AG10803 (cell line): ENCODE results near the gene CDH22.

Source experiments
- DNase-seq: peaks from one replicate; pipeline ENCODE4 v3.0.0; 2010; ENCODE audit warnings: low read depth
- H3K4me3 ChIP-seq: 2 replicates; pipeline ENCODE4 v1.5.1; 2011; ENCODE audit warnings: mild to moderate bottlenecking, low read length, control low read depth
- TF ChIP-seq, protein P1 (sequence below): conservative IDR thresholded peaks from 2 replicates; pipeline ENCODE4 v1.5.1; 2011; ENCODE audit warnings: mild to moderate bottlenecking, low read length, control low read depth, inconsistent platforms

Gene CDH22

DNA sequence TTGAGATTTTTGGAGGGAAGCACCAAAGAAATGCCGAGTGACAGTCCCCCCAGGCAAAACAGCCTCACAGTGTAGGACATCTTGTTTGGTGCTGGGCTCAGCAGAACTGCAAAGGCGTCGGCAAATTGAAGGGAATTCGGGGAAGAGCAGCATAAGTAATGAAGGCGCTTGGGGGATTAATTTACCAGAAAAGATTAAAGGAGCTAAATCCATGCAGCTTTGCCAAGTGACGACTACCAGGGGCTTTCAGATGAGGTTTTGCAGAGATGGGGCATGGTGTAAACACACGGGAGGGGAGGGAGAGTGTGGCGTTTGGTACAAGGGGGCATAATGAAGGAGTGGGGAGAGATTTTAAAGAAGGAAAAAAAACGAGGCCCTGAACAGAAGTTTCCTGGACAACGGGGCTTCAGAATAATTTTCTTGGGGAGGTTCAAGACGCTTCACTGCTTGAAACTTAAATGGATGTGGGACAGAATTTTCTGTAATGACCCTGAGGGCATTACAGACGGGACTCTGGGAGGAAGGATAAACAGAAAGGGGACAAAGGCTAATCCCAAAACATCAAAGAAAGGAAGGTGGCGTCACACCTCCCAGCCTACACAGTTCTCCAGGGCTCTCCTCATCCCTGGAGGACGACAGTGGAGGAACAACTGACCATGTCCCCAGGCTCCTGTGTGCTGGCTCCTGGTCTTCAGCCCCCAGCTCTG lies 45.4 kb upstream of the CDH22 start:
- H3K4me3 ChIP-seq = no peak overlapping the region
- TF ChIP-seq, protein P1, sequence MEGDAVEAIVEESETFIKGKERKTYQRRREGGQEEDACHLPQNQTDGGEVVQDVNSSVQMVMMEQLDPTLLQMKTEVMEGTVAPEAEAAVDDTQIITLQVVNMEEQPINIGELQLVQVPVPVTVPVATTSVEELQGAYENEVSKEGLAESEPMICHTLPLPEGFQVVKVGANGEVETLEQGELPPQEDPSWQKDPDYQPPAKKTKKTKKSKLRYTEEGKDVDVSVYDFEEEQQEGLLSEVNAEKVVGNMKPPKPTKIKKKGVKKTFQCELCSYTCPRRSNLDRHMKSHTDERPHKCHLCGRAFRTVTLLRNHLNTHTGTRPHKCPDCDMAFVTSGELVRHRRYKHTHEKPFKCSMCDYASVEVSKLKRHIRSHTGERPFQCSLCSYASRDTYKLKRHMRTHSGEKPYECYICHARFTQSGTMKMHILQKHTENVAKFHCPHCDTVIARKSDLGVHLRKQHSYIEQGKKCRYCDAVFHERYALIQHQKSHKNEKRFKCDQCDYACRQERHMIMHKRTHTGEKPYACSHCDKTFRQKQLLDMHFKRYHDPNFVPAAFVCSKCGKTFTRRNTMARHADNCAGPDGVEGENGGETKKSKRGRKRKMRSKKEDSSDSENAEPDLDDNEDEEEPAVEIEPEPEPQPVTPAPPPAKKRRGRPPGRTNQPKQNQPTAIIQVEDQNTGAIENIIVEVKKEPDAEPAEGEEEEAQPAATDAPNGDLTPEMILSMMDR = no peak
- no peak for DNase-seq

DNA sequence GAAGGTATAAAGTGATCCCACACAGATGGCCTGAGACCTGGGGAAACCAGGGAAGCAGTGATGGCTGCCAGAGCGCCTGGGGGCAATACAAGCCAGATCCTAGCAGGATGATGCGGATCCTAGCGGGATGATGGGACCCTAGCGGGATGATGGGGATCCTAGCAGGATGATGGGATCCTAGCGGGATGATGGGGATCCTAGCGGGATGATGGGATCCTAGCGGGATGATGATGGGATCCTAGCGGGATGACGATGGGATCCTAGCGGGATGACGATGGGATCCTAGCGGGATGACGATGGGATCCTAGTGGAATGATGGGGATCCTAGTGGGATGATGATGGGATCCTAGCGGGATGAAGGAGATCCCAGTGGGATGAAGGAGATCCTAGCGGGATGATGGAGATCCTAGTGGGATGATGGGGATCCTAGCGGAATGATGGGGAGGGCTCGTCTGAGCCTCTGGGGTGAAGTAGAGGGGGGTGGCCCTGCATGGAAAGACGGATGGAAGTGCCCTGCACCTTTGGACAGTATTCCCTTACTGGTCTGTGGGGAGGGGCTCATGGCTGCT lies 44.2 kb upstream of the CDH22 start:
- no peak overlapping the region for H3K4me3 ChIP-seq
- TF ChIP-seq, protein P1 = no peak
- DNase-seq = no peak

DNA sequence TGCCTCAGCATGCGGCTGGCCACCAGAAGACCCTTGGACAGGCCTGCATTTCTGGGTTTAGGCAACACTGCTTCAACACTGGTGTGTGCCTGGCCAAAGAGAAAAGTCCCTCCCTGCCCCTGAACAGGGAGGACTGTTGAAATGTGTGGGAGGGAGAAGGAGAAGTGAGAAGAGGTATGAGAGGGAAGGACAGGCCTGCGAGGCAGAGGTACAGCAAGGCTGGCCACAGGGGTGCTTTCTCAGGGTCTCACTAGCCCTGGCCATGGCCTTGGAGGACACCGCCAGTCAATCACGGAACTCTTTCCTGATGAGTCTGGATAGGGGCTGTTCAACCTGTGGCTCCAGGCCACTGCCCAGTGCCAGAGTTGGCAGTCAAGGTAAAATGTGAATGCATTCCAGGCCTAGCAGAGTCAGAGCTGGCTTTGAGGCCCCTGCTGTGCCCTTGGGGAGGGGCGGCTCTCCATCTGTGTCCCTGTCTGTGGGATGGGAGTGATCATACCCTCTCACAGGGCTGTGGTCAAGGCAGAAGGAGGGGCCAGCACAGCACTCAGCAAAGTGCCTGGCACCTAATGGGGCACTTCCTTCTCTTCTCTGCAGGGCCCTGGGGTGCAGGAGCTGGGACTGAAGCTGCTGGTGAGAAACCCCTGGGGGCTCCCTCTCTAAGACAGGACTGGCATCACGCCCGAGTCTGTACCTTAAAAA lies 43.2 kb upstream of the CDH22 start:
- no peak for DNase-seq
- TF ChIP-seq, protein P1 = no peak
- no peak overlapping the region for H3K4me3 ChIP-seq

DNA sequence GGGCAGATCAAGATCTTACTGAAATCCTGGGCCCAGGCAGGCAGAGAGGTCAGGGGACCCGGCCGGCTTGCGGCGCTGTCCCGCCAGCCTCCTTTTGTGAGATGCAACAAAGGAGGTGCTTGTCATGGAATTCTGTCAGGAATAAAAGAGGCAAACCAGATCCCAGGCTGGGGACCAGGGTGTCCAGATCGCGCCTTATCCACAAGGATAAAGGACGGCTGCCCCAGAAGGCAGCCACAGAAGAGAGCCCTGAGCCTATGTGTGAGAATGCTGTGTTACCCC lies 42.6 kb upstream of the CDH22 start:
- no peak overlapping the region for H3K4me3 ChIP-seq
- DNase-seq = no peak
- TF ChIP-seq, protein P1 = no peak

DNA sequence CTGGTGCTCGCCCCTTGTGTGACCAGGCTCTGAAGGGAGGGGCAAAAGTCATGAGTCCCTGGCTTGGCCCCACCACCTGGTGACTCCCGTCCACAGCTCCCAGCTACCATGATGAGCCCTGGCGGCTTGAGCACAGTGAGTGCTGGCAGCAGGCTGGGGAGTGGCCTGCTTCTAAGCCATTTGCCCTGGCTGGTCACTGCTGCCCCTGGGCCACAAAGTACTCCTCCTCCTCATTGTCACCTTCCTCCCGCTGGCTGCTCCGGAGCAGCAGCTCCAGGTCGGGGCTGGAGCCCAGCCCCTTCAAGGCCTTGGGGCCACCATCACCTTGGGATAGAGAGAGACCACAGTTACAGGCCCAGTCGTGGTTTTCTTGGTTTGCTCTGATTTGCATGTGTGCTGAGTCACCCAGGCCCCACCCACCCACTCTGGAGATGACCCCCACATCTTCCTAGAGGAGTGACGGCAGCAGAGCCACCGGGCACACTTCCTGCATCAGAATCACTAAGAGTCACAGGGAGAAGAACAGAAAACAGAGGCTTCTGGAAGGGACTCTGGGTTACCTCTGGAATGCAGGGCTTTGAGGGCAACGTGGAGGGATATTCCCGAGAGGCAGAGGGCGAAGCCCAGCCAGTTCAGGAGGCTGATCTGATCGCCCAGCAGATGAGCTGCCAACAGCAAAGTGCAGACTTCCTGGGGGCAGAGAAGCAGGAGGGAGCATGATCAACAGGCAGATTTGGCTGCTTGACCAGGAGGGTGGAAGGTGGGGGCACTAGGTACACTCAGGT lies 42.1 kb upstream of the CDH22 start:
- peak; percentile 83 for DNase-seq
- no peak overlapping the region for H3K4me3 ChIP-seq

DNA sequence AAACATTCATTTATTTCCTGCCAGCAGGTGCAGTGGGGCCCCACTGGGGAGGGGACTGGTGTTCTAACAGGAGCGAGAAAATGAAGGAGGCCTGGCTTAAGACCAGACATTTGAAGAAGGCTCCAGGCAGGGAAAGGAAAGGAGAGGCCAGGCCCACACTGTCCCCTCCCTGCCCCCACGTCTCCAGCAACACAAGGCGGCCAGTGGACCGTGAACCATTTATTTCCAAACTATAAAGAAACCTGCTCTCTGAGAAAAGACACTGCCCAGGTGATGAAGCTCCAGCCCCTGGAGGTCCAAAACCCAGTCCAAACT lies 41.4 kb upstream of the CDH22 start:
- TF ChIP-seq, protein P1 = no peak
- H3K4me3 ChIP-seq = no peak overlapping the region
- no peak for DNase-seq

More for the DNA sequence above, 42.1 kb upstream of the CDH22 start:
- TF ChIP-seq, protein P1 = no peak
